ENCODE results near the gene UHRF1.
"Not testable (repeated sequence)": the region's sequence is repeated elsewhere in the genome, so short reads cannot be mapped to it uniquely, and the experiment has no call there.

UHRF1 gene

DNA sequence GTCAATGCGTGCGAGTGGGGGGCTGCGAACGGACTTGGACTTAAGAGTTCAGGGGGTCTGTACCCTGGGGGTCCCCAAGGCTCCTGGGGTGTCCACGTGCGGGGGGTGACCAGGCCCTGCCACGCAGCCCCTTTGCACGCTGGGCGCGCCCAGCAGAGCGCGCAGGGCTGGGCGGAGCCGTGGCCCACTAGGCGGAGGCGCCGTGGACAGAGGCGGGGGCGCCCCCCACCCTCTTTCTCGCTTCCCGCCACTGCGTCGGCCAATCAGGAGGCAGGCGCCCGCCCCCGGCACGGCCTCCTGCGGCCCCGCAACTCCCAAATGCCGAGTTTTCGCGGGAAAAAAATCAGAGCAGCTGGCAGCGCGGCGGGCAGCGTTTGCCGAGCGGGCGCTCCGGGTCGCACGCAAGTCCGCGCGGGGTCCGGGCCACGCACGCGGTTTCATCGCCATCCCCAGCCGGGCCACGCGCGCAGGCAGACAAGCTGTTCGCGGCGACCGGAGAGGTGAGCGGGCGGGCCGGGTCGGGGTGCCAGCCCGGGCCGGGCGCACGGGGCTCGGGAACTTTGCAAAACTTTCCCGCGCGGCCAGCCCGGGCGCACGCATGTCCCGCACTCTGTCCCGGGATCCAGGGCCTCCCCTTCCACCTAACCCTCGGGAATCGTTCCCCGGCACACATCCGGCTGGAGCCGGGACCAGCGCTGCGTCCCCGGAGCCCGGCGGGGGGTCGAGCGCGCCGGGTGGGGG lies at the start of gene UHRF1:
Gene UHRF1 (plus strand): TSS at position 346 of the 741 bp plus-strand sequence. CDS start 1,385 bp downstream, outside the sequence.
- H3K4me3 Mint-ChIP-seq = peak within 1 kb of the TSS; percentile 74
- peaks cover 38% of the 10 kb centered on the region for H3K4me1 Mint-ChIP-seq
- no peak within 1 kb of the TSS for H3K27ac Mint-ChIP-seq
- no peaks in the 10 kb centered on the region for H3K9me3 Mint-ChIP-seq
- ATAC-seq = peak; percentile 34
- no peaks in the 10 kb centered on the region for H3K36me3 Mint-ChIP-seq
- no peaks in the 10 kb centered on the region for H3K27me3 Mint-ChIP-seq

DNA sequence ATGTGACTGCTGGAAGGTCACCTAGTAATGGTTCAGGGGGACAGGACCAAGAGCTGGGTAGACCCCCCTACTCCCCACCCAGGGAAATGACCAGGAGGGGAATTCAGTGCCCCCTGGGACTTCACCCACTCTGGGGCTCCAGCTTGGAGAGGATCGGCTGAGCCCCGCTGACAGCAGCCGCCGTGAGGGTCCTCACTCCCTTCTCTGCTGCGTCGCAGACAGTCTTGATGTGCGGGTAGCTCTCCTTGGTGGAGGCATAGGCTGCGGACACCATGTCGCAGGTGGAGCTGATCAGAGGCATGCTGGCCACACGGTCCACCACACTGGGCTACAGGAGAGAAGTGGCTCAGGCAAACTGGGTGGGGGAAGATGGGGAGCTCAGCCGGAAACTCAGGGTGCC lies 49.6 kb upstream of the UHRF1 start:
- Mint-ChIP-seq H3K4me1 (peaks cover 18% of the 10 kb centered on the region), H3K27me3 (no peaks in the 10 kb centered on the region), H3K27ac (no peak overlapping the region), H3K36me3 (peaks cover 25% of the 10 kb centered on the region), H3K4me3 (no peak overlapping the region), H3K9me3 (no peaks in the 10 kb centered on the region)
- no peak for ATAC-seq

DNA sequence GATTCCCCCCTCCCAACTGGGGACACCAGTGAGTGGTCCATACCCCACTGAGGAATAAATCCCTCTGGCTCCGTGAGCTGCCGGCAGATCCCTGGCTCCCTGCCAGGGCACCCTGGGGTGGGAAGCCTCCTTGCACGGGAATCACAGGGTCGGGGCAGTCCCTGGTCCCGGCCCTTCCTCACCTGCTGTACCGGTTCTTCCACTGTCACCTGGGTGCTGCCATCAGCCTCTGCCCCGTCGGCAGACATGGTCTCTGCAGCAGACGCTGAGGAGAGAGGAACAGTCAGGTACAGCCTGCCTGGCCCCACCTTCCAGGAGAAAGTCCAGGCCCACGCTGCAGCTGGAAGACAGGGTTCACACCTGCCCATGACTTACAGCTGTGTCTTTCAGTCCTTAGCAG lies 48.2 kb upstream of the UHRF1 start:
- Mint-ChIP-seq H3K4me1 (peaks cover 22% of the 10 kb centered on the region), H3K36me3 (peaks cover 16% of the 10 kb centered on the region), H3K27me3 (no peaks in the 10 kb centered on the region), H3K4me3 (no peak overlapping the region), H3K9me3 (no peaks in the 10 kb centered on the region), H3K27ac (no peak overlapping the region)
- ATAC-seq = no peak

DNA sequence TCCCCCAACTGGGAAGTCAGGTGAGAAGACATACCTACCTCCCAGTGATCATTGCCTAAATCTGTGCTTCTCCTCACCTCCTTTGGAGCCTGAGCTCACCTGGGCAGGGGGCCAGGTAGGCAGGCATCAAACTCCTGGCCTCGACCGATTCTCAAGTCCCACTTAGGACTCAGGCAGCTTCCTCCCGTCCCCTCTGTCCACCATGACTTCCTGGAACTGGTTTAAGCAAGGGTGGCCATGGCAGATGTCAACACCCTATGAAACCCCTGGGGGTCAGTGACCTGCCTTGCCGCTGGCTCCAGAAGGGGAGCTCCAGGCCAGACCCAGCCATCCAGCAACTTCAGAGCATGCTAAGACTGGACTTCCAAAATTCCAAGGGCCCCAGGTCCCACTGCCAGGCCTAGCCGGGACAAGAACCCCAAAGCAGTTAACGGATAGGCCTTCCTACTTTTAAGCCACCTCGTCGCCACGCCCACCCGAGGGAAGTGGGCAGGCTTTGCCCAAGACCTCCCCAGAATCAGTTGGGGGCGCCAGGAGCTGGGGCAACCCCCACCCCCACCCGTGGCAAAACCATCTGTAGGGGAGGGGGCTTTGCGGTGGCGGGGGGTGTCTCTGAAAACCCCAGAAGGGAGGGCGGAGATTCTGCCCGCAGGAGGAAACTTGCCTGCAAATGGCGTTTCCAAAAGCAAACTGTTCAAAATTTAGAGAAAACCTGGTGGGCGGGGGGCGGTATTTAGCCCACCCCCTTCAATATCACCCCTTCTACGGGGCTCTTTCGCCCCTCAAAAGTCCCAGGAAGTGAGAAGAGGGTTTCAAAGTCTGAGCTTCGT lies 42.5 kb upstream of the UHRF1 start:
- Mint-ChIP-seq H3K27me3 (peaks cover 3% of the 10 kb centered on the region), H3K36me3 (peaks cover 5% of the 10 kb centered on the region), H3K4me3 (peak overlapping the region; percentile 88), H3K27ac (peak overlapping the region; percentile 85), H3K4me1 (peaks cover 44% of the 10 kb centered on the region), H3K9me3 (no peaks in the 10 kb centered on the region)
- peak; percentile 31 for ATAC-seq

DNA sequence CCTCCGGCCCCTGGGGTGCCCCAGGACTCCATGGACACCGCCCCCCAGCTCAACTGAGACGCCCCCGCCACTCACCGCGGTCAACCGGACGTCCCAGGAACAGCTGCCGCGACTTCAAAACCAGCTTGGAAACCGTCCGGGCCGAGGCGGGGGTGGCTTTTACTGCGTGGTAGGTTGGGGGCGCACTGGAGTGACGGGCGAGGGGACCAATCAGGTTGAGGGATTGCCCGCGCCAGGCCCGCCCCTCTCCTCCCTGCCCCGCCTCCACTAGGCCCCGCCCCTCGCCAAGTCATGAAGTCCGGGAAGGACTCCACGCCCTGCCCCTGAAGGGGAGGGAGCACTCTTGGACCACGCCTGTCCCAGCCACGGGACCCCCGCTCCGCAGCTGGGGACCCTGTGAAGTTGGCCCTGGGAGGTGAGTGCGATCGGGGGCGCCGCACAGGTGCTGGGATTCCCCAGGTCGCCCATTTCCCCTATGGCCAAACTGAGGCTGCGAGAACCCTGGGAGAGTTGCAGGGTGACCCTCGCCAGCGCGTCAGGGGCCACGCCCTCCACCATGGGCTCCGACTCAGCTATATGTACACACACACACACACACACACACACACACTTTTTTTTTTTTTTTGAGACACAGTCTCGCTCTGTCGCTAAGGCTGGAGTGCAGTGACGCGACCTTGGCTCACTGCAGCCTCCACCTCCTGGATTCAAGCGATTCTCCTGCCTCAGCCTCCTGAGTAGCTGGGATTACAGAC lies 41.6 kb upstream of the UHRF1 start, which contains the start of gene PLIN3:
Gene PLIN3 (minus strand): TSS at position 134 of the 752 bp plus-strand sequence. CDS start 6,273 bp downstream, outside the sequence.
- H3K27me3 Mint-ChIP-seq = peaks cover 12% of the 10 kb centered on the region
- peaks cover 1% of the 10 kb centered on the region for H3K36me3 Mint-ChIP-seq
- no peaks in the 10 kb centered on the region for H3K9me3 Mint-ChIP-seq
- ATAC-seq = peak; percentile 94
- H3K4me1 Mint-ChIP-seq = peaks cover 44% of the 10 kb centered on the region
- peak within 1 kb of the TSS; percentile 88 for H3K4me3 Mint-ChIP-seq
- peak within 1 kb of the TSS; percentile 85 for H3K27ac Mint-ChIP-seq

DNA sequence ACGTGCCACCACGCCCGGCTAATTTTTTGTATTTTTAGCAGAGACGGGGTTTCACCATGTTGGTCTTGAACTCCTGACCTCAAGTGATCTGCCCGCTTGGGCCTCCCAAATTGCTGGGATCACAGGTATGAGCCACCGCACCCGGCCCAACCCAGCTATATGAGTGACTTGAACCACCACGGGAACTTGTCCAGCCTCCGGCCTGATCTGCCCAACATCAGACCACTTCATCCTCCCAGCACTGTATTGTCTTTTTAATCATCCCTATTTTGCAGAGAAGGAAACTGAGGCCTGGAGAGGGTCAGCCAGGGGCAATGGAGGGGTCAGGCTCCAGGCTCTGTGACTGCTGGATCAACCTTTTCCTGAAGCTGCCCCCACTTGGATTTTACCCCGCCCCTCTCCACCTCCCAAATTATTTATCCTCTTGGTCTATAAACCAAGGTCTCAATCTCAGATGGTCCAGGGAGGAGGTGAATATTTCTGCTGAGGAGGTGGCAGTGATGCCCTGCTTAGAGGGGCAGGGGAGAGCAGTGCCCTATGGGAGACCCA lies 40.9 kb upstream of the UHRF1 start:
- no peaks in the 10 kb centered on the region for H3K9me3 Mint-ChIP-seq
- peak overlapping the region; percentile 85 for H3K27ac Mint-ChIP-seq
- H3K4me1 Mint-ChIP-seq = peaks cover 44% of the 10 kb centered on the region
- H3K27me3 Mint-ChIP-seq = peaks cover 15% of the 10 kb centered on the region
- peak overlapping the region; percentile 88 for H3K4me3 Mint-ChIP-seq
- no peak for ATAC-seq
- H3K36me3 Mint-ChIP-seq = no peaks in the 10 kb centered on the region

DNA sequence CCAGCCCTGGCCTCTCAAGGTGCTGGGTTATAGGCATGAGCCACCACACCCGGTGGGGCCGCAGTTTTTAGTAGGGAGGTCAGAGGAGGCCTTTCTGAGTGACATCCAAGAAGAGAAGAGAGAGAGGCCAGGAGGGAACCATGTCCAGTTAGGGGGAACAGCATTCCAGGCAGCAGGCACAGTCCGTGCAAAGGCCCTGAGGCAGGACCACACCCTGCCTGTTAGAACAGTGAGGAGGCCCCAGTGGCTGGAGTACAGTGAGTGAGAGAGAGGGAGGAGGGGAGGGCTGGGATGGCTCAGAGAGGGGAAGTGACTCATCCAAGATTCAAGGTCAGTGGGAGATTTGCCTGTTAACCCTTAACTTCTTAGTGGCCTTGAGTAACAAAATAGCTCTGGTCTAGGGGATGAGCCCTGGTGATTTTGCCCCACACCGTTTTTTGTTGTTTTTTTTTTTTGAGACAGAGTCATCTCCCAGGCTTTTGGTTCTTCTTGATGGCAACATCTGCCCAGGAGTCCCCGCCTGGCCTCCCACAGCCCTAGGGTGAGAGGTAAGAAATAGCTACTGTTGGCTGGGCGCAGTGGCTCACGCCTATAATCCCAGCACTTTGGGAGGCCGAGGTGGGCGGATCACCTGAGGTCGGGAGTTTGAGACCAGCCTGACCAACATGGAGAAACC lies 39.1 kb upstream of the UHRF1 start:
- no peak for ATAC-seq
- no peak overlapping the region for H3K27ac Mint-ChIP-seq
- no peaks in the 10 kb centered on the region for H3K9me3 Mint-ChIP-seq
- H3K36me3 Mint-ChIP-seq = no peaks in the 10 kb centered on the region
- H3K4me3 Mint-ChIP-seq = no peak overlapping the region
- peaks cover 15% of the 10 kb centered on the region for H3K27me3 Mint-ChIP-seq
- H3K4me1 Mint-ChIP-seq = peaks cover 29% of the 10 kb centered on the region

DNA sequence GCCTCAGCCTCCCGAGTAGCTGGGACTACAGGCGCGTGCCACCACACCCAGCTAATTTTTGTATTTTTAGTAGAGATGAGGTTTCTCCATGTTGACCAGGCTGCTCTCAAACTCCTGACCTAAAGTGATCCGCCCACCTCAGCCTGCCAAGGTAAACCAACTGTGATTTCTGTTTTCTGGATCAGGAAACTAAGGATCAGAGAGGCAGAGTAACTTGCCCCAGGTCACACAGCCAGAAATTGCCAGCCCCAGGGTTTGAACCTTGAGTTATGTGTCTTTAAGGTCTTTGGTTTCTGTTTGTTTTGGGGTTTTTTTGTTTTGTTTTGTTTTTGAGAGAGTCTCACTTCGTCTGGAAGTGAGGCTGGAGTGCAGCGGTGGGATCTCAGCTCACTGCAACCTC lies 37.6 kb upstream of the UHRF1 start:
- Mint-ChIP-seq H3K27me3 (peaks cover 15% of the 10 kb centered on the region), H3K27ac (no peak overlapping the region), H3K4me1 (peaks cover 23% of the 10 kb centered on the region), H3K9me3 (no peaks in the 10 kb centered on the region), H3K36me3 (no peaks in the 10 kb centered on the region), H3K4me3 (no peak overlapping the region)
- no peak for ATAC-seq

DNA sequence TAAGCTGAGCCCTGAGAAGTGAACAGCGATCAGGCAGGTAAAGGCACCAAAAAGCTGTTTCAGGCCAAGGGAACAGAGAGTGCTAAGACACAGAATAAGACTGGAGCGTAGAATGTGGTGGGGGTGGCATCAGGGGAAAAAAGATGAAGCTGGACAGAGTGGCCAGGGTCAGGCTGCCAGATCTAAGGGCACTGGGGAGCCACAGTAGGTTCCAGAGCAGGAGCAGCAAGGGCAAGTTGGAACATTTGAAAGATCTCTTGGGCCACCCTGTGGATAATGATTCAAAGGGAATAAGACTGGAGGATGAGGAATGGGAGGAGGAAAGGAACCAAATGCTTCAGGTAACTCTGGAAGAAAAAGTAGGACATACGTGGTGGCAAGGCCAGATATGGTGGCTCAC lies 35.4 kb upstream of the UHRF1 start:
- no peak for ATAC-seq

DNA sequence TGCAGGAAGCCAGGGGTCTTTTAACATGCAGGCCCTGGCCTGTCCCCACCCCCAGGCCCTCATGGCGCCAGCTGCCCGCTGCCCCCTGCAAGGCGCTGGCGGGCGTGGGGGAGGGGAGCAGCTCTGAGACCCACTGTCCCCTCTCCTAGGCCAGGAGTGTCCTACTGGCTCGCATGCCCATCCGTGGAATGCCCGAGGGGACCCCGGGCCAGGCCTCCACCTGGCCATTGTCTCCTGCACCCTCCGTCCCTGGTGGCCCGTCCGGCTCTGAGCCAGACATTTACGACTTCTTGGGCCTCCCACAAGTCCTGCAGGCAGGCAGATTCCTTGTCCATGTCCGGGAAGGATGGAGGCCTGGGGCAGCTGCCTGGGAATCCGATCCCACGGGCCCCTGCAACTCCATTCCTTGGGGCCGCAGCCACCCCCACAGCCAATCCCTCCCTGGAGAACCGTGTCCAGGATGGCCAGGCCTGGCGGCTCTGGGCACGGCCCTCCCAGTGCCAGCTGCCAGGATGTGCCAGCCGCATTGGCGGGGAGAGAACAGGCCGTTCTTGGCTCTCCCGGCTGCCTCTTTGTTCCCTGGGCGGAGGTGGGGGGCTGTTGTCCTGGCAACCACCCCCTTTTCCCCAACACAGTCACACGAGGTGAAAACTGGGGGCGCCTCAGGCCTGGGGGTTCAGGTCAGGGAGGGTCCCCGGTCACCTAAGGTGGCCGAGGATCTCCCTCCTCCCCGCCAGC lies 31.4 kb upstream of the UHRF1 start:
- no peak overlapping the region for H3K4me3 Mint-ChIP-seq
- H3K36me3 Mint-ChIP-seq = no peaks in the 10 kb centered on the region
- H3K9me3 Mint-ChIP-seq = no peaks in the 10 kb centered on the region
- no peak overlapping the region for H3K27ac Mint-ChIP-seq
- H3K4me1 Mint-ChIP-seq = peaks cover 10% of the 10 kb centered on the region
- H3K27me3 Mint-ChIP-seq = peaks cover 13% of the 10 kb centered on the region
- no peak for ATAC-seq

More for the DNA sequence above, 35.4 kb upstream of the UHRF1 start:
- Mint-ChIP-seq H3K27me3 (peaks cover 27% of the 10 kb centered on the region), H3K27ac (no peak overlapping the region), H3K4me1 (peaks cover 22% of the 10 kb centered on the region), H3K4me3 (no peak overlapping the region), H3K36me3 (no peaks in the 10 kb centered on the region), H3K9me3 (no peaks in the 10 kb centered on the region)

DNA sequence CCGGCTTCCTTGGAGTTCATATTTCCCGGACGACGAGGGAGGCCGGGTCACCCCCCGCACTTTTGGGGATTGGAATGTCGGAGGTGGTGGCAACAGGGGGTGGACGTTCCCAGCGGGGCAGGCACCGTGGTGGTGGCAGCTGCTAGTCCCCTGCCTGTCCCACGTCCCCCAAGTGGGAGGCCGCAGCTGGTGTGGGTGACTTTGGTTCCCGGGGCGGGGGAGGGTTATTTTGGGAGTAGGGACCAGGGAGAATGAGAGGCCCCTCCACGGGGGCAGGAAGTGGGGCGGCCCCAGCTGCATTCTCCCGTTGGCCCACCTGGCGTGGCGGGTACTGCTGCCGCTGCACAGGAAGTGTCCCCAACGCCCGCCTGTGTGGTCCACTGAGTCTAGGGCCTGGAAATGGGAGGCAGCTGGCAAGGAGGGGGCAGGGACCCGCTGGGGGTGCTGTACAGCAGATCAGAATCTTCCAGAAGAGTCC lies 30.8 kb upstream of the UHRF1 start:
- Mint-ChIP-seq H3K9me3 (no peaks in the 10 kb centered on the region), H3K27ac (no peak overlapping the region), H3K4me1 (peaks cover 12% of the 10 kb centered on the region), H3K36me3 (no peaks in the 10 kb centered on the region), H3K27me3 (peaks cover 12% of the 10 kb centered on the region), H3K4me3 (no peak overlapping the region)
- ATAC-seq = no peak

DNA sequence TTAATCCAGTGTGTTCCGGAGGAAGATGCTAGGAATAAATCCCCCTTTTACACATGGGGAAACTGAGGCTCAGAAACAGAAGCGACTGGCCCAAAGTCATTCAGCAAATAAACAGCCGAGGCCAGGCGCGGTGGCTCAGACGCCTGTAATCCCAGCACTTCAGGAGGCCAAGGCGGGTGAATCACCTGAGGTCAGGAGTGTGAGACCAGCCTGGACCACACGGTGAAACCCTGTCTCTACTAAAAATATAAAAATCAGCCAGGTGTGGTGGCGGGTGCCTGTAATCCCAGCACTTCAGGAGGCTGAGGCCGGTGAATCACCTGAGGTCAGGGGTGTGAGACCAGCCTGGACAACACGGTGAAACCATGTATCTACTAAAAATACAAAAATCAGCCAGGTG lies 30.3 kb upstream of the UHRF1 start:
- no peak overlapping the region for H3K27ac Mint-ChIP-seq
- H3K4me1 Mint-ChIP-seq = peaks cover 15% of the 10 kb centered on the region
- H3K4me3 Mint-ChIP-seq = no peak overlapping the region
- ATAC-seq = no peak
- no peaks in the 10 kb centered on the region for H3K9me3 Mint-ChIP-seq
- peaks cover 12% of the 10 kb centered on the region for H3K27me3 Mint-ChIP-seq
- no peaks in the 10 kb centered on the region for H3K36me3 Mint-ChIP-seq

DNA sequence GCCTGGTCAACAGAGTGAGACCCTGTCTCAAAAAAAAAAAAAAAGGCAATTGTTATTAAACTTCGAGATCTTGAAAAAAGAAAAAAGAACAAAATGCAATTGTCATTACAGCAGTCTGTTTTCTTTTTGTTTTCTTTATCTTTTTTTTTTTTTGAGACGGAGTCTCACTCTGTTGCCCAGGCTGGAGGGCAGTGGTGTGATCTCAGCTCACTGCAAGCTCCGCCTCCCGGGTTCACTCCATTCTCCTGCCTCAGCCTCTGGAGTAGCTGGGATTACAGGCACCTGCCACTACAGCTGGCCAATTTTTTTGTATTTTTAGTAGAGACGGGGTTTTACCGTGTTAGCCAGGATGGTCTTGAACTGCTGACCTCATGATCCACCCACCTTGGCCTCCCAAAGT lies 26.4 kb upstream of the UHRF1 start:
- not testable (repeated sequence) for H3K9me3 Mint-ChIP-seq, H3K27ac Mint-ChIP-seq, H3K36me3 Mint-ChIP-seq, H3K4me3 Mint-ChIP-seq, H3K27me3 Mint-ChIP-seq, ATAC-seq
- H3K4me1 Mint-ChIP-seq = peaks cover 15% of the 10 kb centered on the region

DNA sequence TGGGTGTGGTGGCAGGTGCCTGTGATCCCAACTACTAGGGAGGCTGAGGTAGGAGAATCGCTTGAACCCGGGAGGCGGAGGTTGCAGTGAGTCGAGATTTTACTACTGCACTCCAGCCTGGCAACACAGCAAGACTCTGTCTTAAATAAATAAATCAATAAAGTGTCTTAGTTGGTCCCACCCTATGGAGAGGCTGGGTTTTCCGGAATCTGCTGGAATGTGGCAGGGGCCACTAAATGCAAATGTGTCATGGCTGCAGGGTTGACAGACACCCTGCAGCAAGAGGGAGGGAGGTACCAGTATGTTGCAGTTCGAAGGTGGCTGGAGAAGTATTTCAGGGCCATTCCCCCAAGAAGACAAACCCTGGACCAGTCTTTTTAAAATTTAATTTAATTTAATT lies 24.3 kb upstream of the UHRF1 start:
- H3K9me3 Mint-ChIP-seq, H3K4me1 Mint-ChIP-seq, H3K27ac Mint-ChIP-seq, H3K36me3 Mint-ChIP-seq, H3K4me3 Mint-ChIP-seq, ATAC-seq, H3K27me3 Mint-ChIP-seq: not testable (repeated sequence)
